ENCODE results near the gene MORF4L2. TPM values are rescaled to one million over a fixed set of nuclear protein-coding genes. Genes with fewer than 3 reads are reported as not detected.

The MORF4L2 gene
- 296 and 405 TPM in 2 replicates for total RNA-seq

DNA sequence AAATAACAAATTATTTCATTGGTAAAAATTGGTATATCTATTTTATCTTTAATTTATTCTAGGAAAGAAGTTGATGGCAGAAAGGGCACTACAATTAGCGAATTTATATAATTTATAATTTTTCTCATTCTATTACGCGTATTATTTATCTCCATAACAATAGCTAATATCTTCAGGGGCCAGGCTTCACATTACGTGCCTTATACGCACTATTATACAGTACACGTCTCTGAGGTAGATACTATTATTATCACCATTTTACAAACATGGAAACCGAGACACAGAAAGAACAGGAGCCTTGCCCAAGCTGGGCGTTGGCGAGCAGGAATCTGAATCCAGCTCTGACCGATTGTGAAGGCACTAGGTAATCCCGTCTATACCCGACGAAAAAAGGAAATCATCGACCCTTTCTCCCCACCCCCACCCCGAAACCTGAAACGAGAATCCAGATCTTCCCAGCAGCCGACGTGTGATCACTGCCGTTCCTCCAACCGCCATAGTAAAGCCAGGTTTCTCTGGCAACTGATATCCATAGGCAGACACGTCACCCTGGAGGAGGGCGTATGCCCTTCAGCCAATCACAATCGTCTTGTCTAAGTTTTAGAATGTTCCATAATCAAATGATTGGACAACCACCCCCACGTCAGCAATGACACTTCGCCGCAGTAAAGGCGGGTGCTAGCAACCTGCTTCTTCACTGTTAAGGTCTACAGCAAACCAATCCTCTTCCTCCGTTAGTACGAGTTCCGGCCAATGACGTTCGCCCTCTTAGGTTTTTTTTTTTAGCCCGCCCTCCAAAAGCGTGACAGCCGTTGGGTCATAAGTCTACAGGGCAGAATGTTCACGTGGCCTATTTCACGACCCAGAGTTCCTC lies at the start of gene MORF4L2:
MORF4L2 (minus strand) TSS at position 501 of the 874 bp plus-strand sequence. CDS start 9,672 bp downstream, outside the sequence.
- peak; percentile 94 for DNase-seq (ENCODE audit: extremely low read depth, low read depth, low spot score)

- DNase-seq (ENCODE audit: extremely low read depth, low read depth, low spot score), result no peak
Measured at GRCh38 chrX:103734125-103734760, 47.7 kb upstream of the MORF4L2 start.

- no peak for DNase-seq (ENCODE audit: extremely low read depth, low read depth, low spot score)
Measured at GRCh38 chrX:103733017-103733416, 46.5 kb upstream of the MORF4L2 start.

DNA sequence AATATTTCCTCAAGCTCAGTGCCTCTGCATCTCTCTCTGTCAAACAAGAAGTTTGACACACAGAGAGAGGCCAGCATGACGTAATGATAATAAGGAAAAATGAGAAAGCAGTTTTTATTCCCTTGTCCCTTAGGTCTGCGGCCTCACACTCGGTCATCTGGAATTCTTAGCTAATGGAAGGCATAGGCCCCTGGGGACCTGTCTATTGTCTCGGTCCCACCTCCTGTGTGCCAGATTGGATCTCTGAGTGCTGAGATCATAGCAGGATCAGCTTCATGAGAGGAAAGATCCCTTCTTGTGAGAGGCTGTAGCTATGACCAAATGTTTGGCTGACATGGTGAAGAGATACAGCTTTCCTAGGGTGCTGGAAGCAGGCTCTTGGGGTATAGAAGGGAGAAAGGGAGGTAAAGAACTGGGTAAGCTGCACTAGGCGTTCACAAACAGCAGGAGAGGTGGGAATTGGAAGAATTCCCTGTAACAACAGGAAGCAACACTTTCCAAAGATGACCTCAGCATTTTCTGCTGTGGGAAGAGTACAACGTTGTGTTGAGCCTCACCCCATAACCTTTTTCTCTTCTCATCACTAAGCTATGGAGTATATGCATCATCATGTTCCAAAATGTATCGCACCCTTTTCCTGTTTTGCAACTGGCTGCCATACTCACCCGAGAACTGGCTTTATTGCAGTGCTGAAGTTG lies 44.4 kb upstream of the MORF4L2 start:
- DNase-seq (ENCODE audit: extremely low read depth, low read depth, low spot score), result peak; percentile 20

DNA sequence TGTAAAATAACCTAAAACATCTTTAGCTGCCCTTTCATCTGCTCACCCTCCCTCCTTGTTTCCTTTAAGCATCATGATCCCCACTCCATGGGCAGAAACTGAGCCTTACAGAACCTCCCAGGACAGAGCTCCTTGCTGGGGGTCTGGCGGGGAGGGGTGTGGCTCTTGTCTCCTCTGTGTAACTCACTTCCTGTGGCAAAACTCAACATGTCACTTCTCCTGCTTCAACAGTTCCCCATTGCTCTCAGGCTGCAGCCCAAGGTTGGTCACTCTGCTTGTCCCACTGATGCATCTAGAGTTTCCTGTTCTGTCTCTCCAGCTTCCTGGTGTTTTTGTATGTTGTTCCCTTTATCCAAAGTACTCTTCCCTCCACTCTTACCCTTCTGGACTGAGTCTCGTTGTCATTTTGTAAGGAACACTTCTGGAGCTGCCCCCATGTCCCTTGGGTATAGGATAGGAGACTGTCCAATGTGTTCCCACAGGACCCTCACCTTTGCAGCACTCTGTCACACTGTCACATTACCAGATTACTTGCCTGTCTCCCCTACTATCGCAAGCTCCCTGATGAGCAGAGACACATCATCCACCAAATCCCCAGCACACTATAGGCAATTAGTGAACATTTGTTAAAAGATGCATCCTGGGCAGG lies 43.8 kb upstream of the MORF4L2 start:
- no peak for DNase-seq (ENCODE audit: extremely low read depth, low read depth, low spot score)

GRCh38 chrX:103729015-103729414 lies 42.5 kb upstream of the MORF4L2 start:
- DNase-seq (ENCODE audit: extremely low read depth, low read depth, low spot score), result no peak

GRCh38 chrX:103727115-103727514 lies 40.6 kb upstream of the MORF4L2 start:
- no peak for DNase-seq (ENCODE audit: extremely low read depth, low read depth, low spot score)

DNA sequence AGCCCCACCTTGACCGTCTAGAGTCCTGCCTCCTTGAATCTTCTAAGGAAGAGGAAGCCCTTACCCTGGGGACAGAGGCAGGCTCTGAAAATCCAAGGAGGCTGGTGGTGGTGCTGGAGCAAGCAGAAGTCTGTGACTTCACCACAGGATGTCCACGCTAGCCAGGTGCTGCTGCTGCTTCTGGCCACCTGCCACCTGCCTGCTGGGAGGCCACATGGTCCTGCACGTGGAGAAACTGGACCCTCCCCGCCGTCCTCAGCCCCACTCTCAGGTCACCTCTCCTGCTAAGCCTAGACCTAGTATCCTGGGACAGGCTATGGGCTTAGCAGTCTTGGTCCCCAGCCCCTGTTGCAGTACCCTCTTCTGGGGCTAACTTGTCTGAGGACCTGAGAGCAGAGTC lies 40.0 kb upstream of the MORF4L2 start:
- DNase-seq (ENCODE audit: extremely low read depth, low read depth, low spot score), result no peak

DNA sequence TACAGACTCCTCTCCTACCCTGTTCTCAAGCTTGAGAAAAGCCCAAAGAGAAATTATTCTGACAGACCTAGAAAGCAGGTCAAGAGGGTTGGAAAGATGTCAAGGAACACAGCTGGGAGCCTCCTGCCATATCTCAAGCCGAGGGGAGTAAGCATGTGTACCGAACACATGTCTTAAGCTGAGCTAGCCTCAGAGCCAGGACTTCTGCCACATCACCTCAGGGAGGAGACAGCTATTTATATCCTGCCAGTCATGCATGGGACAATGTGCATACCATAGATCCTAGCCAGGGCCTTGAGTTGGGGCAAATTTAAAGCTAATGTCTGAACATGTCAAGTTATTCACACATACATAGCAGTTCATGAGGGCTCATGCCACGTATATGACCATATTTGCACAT lies 36.0 kb upstream of the MORF4L2 start:
- no peak for DNase-seq (ENCODE audit: extremely low read depth, low read depth, low spot score)

DNA sequence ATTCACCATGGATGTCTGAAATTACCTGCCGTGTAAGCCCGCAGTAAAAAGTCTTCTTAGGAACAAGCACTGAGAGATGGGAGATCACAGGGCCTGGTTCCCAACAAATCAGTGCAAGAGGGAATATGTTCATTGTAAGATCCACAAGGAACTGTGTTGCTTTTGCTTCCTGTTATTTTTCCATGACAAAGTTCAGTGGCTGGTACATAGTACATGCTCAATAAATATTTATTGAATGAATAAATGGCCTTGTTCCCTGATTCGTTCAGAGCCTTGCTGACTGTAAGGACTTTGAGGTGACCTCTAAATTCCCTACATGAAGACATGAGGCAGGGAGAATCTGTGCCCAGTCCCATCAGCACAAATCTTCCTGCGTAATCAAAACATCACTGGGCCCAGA lies 31.6 kb upstream of the MORF4L2 start:
- no peak for DNase-seq (ENCODE audit: extremely low read depth, low read depth, low spot score)

- DNase-seq (ENCODE audit: extremely low read depth, low read depth, low spot score), result no peak
Measured at GRCh38 chrX:103716962-103717361, 30.5 kb upstream of the MORF4L2 start.

- no peak for DNase-seq (ENCODE audit: extremely low read depth, low read depth, low spot score)
Measured at GRCh38 chrX:103710609-103711008, 24.1 kb upstream of the MORF4L2 start, which contains the start of gene TMEM31. Gene TMEM31 (plus strand): TSS chrX:103710909. CDS start chrX:103712259, 1,350 bp downstream.

- DNase-seq (ENCODE audit: extremely low read depth, low read depth, low spot score), result no peak
Measured at GRCh38 chrX:103704863-103705262, 18.4 kb upstream of the MORF4L2 start.

GRCh38 chrX:103699243-103699642 lies 12.7 kb upstream of the MORF4L2 start:
- no peak for DNase-seq (ENCODE audit: extremely low read depth, low read depth, low spot score)

- no peak for DNase-seq (ENCODE audit: extremely low read depth, low read depth, low spot score)
Measured at GRCh38 chrX:103697687-103698086, 11.2 kb upstream of the MORF4L2 start.

- DNase-seq (ENCODE audit: extremely low read depth, low read depth, low spot score), result no peak
Measured at GRCh38 chrX:103691059-103691458, 4.6 kb upstream of the MORF4L2 start.

DNA sequence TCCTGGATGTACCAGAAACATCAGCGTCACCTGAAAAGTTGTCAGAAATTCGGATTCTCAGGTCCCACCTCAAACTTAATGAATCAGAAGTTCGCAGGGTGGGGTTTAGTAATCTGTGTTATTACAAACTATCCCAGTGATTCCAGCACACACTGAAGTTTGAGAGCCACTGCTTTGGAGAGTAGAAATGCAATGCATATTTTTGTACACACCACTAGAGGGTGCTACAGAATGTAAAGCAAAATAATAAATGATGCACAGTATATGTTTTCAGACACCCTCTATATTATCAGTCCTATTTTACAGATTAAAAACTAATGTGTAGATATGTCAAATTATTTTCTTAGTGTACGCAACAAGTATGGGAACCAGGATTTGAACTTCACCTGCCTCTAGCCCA lies 2.4 kb upstream of the MORF4L2 start:
- no peak for DNase-seq (ENCODE audit: extremely low read depth, low read depth, low spot score)

DNA sequence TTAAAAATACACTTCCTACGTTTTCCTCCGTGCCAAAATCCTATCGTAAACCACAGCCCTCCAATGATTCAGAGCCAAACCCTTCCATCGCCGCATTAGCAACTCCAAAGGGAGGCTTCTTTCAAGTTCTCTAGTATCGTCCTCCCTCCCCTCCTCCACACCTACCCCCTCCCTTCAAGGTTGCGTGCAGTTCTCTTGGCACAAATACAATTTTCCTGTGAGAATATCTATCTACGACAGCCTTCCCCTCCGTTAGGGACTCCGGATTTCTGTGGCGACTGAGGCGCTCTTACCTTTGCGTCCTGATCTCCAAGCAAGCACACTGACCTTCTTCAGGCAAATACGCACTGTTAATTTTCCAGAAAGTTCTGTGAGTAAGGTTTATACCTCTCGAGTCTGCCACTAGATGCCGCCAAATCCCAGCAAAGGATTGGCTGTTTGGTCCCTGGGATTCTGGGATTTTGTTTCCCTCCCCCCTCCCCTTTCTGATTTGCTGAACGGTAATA lies 1.2 kb upstream of the MORF4L2 start:
- peak; percentile 56 for DNase-seq (ENCODE audit: extremely low read depth, low read depth, low spot score)

- DNase-seq (ENCODE audit: extremely low read depth, low read depth, low spot score), result no peak
Measured at GRCh38 chrX:103687073-103687695, 685 bp upstream of the MORF4L2 start.

GRCh38 chrX:103685396-103685795 lies 1.1 kb downstream of the MORF4L2 start:
- DNase-seq (ENCODE audit: extremely low read depth, low read depth, low spot score), result no peak

All from glomerular endothelial cell (primary cell).